Hepatocyte (in vitro differentiated cells): ENCODE measurements around the gene NTHL1. TPM values are rescaled to one million over a fixed set of nuclear protein-coding genes. Genes with fewer than 3 reads are reported as not detected.
A peak's percentile ranks its signal among the peaks of the same experiment; 100 is the strongest.

Experiments used
- DNase-seq: peaks from one replicate; pipeline ENCODE4 v3.0.0-alpha.2; 2016; ENCODE audit warnings: low spot score
- H2AFZ ChIP-seq: fragments of 200-600 bp; sonication (generic); 2 replicates; pipeline ENCODE4 v1.6.0; 2016; ENCODE audit warnings: antibody characterized with exemption, mild to moderate bottlenecking
- H3K27ac ChIP-seq: fragments of 200-600 bp; sonication (generic); 2 replicates; pipeline ENCODE4 v1.5.1; 2016; ENCODE audit warnings: mild to moderate bottlenecking
- H3K27me3 ChIP-seq: fragments of 200-600 bp; sonication (generic); 2 replicates; pipeline ENCODE4 v1.6.1; 2016
- H3K36me3 ChIP-seq: fragments of 200-600 bp; sonication (generic); replicated peaks from 2 replicates; pipeline ENCODE4 v1.5.1; 2016; ENCODE audit warnings: low read depth; ENCODE audit not compliant: insufficient read depth
- H3K4me1 ChIP-seq: fragments of 200-600 bp; sonication (generic); 2 replicates; pipeline ENCODE4 v1.5.1; 2016; ENCODE audit warnings: mild to moderate bottlenecking, moderate library complexity; ENCODE audit not compliant: insufficient read depth
- H3K4me2 ChIP-seq: fragments of 200-600 bp; sonication (generic); 2 replicates; pipeline ENCODE4 v1.6.0; 2016
- H3K4me3 ChIP-seq: fragments of 200-600 bp; sonication (generic); 2 replicates; pipeline ENCODE4 v1.5.1; 2016; ENCODE audit warnings: mild to moderate bottlenecking
- H3K79me2 ChIP-seq: fragments of 200-600 bp; sonication (generic); 2 replicates; pipeline ENCODE4 v1.6.0; 2017; ENCODE audit warnings: mild to moderate bottlenecking
- H3K9me2 ChIP-seq: fragments of 200-600 bp; sonication (generic); replicated peaks from 2 replicates; pipeline ENCODE4 v1.6.0; 2017; ENCODE audit warnings: mild to moderate bottlenecking; ENCODE audit not compliant: insufficient read depth
- H3K9me3 ChIP-seq: fragments of 200-600 bp; sonication (generic); 2 replicates; pipeline ENCODE4 v1.5.1; 2016; ENCODE audit warnings: low read depth, mild to moderate bottlenecking
- H4K20me1 ChIP-seq: fragments of 200-600 bp; sonication (generic); 2 replicates; pipeline ENCODE4 v1.6.0; 2016; ENCODE audit warnings: mild to moderate bottlenecking; ENCODE audit not compliant: insufficient read depth, poor library complexity, severe bottlenecking
- EZH2 ChIP-seq: fragments of 200-600 bp; sonication (generic); IDR thresholded peaks from 2 replicates; pipeline ENCODE4 v1.6.1; 2016; ENCODE audit warnings: antibody characterized with exemption, mild to moderate bottlenecking, borderline replicate concordance
- EZH2phosphoT487 ChIP-seq: fragments of 200-600 bp; sonication (generic); IDR thresholded peaks from one replicate; pipeline ENCODE4 v1.6.1; 2018; ENCODE audit warnings: antibody characterized with exemption, mild to moderate bottlenecking, low read depth, moderate library complexity; ENCODE audit not compliant: unreplicated experiment, severe bottlenecking
- WGBS: methylation state at CpG from one replicate; pipeline ENCODE4 v1.1.6; 2016; ENCODE audit warnings: low lambda C conversion rate; ENCODE audit errors: missing lambda C conversion rate; 5-methylcytosine and 5-hydroxymethylcytosine counted together
- polyA plus RNA-seq: library from polyadenylated mRNA; unstranded; fragments of >200 nt; fragmentation: Nextera tagmentation; extraction: Ambion mirVana; gene quantifications from 2 replicates; pipeline ENCODE4 v1.2.1, GENCODE V29; 2016
- total RNA-seq: library from RNA; depleted of rRNA; stranded (reverse); fragments of >200 nt; gene quantifications from 2 replicates; pipeline ENCODE4 v1.2.3, GENCODE V29; 2014
- TF ChIP-seq, protein P1 (sequence below): fragments of 200-600 bp; sonication (generic); IDR thresholded peaks from 2 replicates; pipeline ENCODE4 v1.5.1; 2016; ENCODE audit warnings: antibody characterized with exemption, mild to moderate bottlenecking; ENCODE audit not compliant: poor library complexity

Gene NTHL1
- total and polyA plus RNA-seq, 2 experiments from 2014 or later: 19.6 to 28.5 TPM

DNA sequence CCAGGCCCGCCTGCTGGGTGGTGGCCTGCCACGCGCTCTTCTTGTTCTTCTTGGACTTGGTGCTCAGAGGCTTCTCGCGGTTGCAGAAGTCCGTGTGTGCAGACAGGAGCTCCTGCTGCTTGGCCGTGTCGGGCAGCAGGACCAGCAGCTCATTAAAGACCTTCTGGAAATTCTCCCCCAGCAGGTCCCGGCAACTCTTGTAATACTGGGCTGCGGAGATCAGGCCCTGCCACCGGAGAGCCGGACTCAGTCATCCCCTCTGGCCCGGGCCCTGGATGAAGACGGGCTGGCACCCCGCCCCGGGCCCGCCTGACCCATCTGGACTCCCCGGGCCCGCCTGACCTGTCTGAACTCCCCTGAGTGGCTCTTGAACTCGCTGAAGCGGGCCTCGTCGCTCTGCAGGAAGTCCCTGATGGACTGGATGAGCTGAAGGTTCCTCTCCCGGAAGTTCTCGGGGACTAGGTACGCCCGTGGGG is 49.2 kb downstream of the NTHL1 start:
- Histone ChIP-seq H3K27me3 (no peaks in the 10 kb centered on the region), H3K4me2 (no peak overlapping the region), H3K9me2 (no peaks in the 10 kb centered on the region), H3K9me3 (no peaks in the 10 kb centered on the region), H4K20me1 (peaks cover 7% of the 10 kb centered on the region), H3K36me3 (no peaks in the 10 kb centered on the region), H3K4me3 (no peak overlapping the region), H3K79me2 (peaks cover 4% of the 10 kb centered on the region), H3K27ac (peak overlapping the region; percentile 53), H2AFZ (no peak overlapping the region), H3K4me1 (peaks cover 10% of the 10 kb centered on the region)
- TF ChIP-seq EZH2phosphoT487 (no peak), EZH2 (no peak)
- TF ChIP-seq, protein P1, sequence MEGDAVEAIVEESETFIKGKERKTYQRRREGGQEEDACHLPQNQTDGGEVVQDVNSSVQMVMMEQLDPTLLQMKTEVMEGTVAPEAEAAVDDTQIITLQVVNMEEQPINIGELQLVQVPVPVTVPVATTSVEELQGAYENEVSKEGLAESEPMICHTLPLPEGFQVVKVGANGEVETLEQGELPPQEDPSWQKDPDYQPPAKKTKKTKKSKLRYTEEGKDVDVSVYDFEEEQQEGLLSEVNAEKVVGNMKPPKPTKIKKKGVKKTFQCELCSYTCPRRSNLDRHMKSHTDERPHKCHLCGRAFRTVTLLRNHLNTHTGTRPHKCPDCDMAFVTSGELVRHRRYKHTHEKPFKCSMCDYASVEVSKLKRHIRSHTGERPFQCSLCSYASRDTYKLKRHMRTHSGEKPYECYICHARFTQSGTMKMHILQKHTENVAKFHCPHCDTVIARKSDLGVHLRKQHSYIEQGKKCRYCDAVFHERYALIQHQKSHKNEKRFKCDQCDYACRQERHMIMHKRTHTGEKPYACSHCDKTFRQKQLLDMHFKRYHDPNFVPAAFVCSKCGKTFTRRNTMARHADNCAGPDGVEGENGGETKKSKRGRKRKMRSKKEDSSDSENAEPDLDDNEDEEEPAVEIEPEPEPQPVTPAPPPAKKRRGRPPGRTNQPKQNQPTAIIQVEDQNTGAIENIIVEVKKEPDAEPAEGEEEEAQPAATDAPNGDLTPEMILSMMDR: no peak
- no peak for DNase-seq
- WGBS: 94% methylated on average over 27 of the region's 27 CpGs

DNA sequence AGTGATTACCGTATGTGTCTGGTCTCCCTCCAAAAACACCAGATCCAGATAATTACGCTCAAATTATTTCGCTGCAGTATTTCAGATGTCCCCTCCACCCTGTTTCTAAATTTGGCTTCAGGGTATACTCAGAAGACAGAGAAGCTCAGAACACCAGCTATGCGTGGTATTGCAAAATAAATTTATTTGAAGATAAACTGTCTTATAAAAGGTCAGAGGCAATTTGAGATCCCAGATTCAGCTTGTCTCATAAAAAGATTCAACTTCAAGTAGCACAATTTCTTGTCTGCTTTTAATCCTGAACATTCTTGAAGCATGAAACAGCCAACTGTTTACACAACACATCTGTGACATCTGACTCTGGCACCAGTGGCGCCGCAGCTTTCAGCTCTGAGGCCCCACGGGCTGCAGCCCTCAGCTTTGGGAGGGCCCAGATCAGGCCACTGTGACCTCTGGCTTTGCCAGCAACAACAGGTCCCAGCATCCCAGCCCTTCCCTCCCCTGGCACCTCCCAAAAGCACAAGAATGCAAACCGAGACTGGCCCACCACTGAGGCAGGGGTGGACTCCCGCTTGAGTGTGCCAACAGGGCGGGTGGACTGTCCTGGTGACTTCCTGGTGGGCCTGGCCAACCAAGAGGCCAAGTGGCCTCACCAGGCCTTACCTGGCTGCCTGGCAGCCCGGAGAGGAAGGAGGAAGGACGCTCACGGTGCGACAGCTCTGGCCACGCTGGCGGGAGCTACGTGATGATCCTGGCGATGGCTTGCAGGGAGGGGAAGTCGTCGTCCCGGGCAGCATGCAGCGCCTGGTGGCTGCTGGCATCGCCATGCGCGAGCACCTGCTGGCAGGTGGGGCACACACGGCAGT is 49.9 kb downstream of the NTHL1 start:
- TF ChIP-seq, protein P1: no peak
- no peak for TF ChIP-seq EZH2
- no peak for TF ChIP-seq EZH2phosphoT487
- Histone ChIP-seq H3K27me3 (no peaks in the 10 kb centered on the region), H3K4me3 (no peak overlapping the region), H2AFZ (no peak overlapping the region), H3K79me2 (no peaks in the 10 kb centered on the region), H3K4me1 (peaks cover 10% of the 10 kb centered on the region), H3K36me3 (no peaks in the 10 kb centered on the region), H3K9me3 (no peaks in the 10 kb centered on the region), H3K27ac (peak overlapping the region; percentile 67), H3K4me2 (no peak overlapping the region), H3K9me2 (no peaks in the 10 kb centered on the region), H4K20me1 (peaks cover under 1% of the 10 kb centered on the region)
- no peak for DNase-seq
- 86% methylated on average over 25 of the region's 26 CpGs for whole genome bisulfite sequencing

DNA sequence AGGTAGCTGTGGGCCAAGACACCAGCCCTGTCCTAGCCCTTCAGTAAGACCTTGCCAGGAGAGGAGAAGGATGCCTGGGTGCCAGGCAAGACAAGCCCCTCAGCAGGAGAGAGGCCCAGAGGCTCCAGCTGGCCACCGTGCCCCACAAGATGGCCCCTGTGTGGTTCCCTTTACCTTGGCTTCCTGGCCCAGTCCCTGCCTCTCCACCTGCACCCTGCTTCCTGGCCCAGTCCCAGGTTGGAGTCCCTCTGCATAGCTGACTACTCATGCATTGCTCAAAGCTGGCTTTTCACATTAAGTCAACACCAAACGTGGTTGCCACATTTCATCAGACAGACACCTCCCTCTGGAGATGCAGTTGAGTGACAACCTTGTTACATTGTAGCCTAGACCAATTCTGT is 53.9 kb downstream of the NTHL1 start:
- Histone ChIP-seq H3K4me1 (peaks cover 28% of the 10 kb centered on the region), H3K4me2 (no peak overlapping the region), H3K27me3 (peaks cover 22% of the 10 kb centered on the region), H3K79me2 (no peaks in the 10 kb centered on the region), H3K27ac (no peak overlapping the region), H3K4me3 (no peak overlapping the region), H2AFZ (no peak overlapping the region), H3K9me3 (no peaks in the 10 kb centered on the region), H4K20me1 (no peaks in the 10 kb centered on the region), H3K9me2 (no peaks in the 10 kb centered on the region), H3K36me3 (no peaks in the 10 kb centered on the region)
- DNase-seq: no peak
- 65% methylated on average over 2 of the region's 2 CpGs for WGBS
- no peak for TF ChIP-seq EZH2
- TF ChIP-seq, protein P1: no peak
